Stimulated activated CD8-positive, alpha-beta memory T cell treated with anti-CD3 and anti-CD28 coated beads, Interleukin-2, amount 100 ng/mL, for 48 hours (primary cell): Measurements from ENCODE around the gene TMEM130.
A peak's percentile ranks its signal among the peaks of the same experiment; 100 is the strongest.

Experiments used
- DNase-seq, 2 donors: peaks; one replicate each; pipeline ENCODE4 v3.0.0-alpha.2; 2020; ENCODE audit warnings: low read depth in 2 of 2

The TMEM130 gene

DNA sequence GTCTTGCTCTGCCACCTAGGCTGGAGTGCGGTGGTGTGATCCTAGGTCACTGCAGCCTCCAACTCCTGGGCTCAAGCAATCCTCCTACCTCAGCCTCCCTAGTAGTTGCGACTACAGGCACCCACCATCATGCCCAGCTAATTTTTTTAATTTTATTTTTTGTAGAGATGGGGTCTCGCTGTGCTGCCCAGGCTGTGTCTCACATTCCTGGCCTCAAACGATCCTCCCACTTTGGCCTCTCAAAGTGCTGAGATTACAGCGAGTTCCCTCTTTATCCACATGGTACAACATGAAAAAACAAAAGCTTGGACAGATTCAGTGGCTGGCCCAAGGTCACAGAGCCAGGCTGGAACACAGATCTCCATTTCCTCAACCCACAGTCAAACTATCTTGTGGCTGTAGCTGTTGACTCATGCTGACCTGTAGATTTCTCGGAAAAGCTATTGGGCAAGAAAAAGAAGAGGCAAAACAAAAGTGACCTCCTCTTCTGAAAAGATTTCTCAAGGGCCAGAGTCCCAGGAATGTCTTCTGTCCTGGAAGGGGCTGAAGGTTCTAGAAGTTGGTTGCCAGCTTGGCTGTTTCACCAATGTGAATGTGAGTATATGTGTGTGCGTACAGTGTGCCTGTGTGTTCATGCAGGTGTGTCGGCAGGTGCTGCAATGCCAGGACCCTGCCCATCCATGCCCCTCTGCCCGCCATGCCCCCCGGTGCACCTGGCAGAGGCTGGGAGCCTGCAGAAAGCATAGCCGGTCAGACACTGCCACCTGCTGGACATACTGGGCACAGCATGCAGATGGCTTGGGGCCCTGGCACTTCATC lies 28.4 kb downstream of the TMEM130 start:
- peak; percentile 42 to 67 for DNase-seq

DNA sequence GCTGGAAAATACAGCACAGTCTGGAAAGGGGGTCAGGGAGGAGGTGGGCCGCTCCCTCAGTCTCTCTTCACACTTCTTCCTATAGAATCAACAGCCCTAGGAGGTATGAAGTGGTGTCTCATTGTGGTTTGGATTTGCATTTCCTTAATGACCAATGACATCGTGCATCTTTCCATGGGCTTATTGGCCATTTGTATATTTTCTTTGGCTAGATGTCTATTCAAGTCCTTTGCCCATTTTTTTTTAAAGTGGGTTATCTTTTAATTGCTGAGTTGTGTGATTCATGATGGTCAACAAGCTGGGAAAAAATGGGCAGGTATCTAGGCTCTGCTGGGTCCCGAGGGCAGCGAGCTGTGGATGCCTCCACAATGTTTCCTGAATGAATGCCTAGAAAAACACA lies 29.1 kb downstream of the TMEM130 start:
- no peak for DNase-seq

DNA sequence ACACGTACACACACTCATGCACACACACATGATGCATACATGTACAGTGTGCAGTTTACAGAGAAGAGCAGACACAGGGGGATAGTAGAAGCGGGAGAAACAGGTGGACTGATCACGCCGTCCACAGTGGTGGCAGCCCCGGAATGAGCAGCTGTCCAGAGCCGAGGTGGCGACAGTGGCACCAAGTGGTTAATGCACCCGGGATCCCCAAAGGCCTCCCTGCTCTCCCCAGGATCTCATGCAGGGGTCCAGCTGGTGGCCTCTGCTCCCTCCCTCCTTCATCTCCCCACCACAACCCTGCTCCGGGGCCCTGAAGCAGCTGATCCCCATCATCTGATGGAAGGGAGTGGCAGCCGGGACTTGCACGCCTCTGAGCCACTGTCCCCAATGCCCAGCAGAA lies 29.7 kb downstream of the TMEM130 start:
- no peak for DNase-seq

- DNase-seq: no peak
These were observed 32.2 kb downstream of the TMEM130 start for GRCh38 chr7:98837630-98837972.

- peak; percentile 7 for DNase-seq
These were observed 32.8 kb downstream of the TMEM130 start for GRCh38 chr7:98836811-98837629.

- DNase-seq: no peak
These were observed 34.9 kb downstream of the TMEM130 start for GRCh38 chr7:98834949-98835348.

- DNase-seq: no peak
These were observed 36.8 kb downstream of the TMEM130 start for GRCh38 chr7:98833022-98833421.

GRCh38 chr7:98831641-98832221 lies 38.1 kb downstream of the TMEM130 start:
- DNase-seq: peak; percentile 23 to 46

DNA sequence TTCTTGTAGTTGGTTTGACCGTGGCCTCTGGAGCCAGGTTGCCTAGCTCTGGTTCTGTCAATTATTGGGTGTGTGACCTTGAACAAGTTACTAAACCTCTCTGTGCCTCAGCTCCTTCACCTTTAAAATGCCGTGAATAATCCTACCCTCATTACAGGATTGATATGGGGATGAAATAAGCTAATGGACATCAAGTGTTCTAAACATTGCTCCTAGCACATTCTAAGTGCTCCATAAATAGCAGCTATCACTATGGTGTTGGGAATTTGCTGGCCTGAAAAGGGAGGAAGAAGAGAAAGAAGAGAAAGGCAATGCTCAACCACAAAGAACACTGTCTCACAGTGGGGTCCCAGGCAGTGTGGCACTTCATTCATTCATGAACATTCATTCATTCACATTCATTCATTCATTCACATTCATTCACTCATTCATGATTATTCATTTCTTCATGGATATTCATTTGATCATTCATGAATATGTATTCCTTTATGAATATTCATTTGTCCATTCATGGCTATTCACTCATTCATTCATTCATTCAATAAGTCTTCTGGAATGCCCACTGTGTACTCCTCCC lies 38.8 kb downstream of the TMEM130 start:
- DNase-seq: no peak

DNA sequence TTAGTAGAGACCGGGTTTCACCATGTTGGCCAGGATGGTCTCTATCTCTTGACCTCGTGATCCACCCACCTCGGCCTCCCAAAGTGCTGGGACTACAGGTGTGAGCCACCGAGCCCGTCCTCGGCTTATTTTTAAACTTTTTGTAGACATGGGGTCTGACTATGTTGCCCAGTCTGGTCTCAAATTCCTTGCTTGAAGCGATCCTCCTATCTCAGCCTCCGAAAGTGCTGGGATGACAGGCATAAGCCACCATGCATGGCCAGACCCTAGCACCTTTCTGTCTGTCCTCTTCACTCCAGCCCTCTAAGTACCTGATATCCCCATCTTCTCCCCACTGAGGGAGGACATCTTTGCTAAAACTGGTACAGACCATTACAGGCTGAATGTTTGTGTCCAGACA lies 41.4 kb downstream of the TMEM130 start:
- DNase-seq: no peak

- DNase-seq: no peak
These were observed 42.6 kb downstream of the TMEM130 start for GRCh38 chr7:98827258-98827657.

DNA sequence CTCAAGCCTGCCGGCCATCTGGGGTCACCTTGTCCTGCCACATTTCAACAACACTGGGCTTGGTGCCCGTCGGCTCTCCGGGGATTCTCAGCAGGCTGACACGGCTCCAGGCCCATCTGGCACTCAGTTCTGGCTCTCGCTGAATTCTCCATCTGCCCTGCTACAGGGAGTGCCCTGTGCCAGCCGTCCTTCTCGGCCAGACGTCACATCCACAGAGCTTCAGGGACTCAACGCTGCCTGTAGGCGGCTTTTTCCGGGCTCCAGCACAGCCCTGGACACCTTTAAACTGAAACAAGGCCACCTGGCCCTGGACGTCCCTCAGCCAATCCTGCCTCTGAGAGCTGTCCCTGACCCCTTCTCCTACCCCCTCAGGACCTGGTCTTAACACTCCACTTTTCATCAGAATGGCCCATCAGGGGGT lies 43.0 kb downstream of the TMEM130 start:
- no peak for DNase-seq

DNA sequence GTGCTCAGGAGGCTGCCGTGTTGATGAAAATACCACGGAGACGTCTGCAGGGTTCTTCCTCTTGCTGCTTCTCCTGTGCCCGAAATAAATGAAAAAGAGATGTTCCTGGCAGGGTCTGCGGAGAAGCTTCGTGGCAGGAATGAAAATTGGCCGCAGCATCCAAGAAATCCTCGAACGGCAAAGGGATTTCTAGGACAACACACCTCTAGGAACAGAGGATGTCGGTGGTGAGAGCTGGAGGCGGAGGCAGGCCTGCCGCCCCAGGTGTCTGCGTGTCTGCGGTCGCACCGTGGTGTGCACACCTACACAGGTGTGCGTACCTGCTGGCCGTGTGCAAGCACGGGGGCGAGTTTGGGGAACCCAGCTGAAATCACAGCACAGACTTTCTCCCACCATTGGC lies 43.4 kb downstream of the TMEM130 start:
- no peak for DNase-seq

DNA sequence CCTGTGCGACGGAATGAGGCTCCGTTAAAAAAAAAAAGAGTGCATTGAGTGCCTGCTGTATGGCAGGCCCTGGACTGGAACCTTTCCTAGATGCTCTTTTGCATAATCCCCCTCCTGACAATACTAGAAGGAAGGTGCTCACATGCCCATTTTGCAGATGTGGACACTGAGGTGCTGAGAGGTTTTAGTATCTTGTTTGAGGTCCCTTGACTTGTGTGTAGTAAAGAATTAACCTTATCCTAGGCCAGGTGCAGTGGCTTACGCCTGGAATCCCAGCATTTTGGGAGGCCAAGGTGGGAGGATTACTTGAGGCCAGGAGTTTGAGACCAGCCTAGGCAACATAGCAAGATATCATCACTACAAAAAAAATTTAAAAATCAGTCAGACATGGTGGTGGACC lies 46.6 kb downstream of the TMEM130 start:
- DNase-seq: no peak

DNA sequence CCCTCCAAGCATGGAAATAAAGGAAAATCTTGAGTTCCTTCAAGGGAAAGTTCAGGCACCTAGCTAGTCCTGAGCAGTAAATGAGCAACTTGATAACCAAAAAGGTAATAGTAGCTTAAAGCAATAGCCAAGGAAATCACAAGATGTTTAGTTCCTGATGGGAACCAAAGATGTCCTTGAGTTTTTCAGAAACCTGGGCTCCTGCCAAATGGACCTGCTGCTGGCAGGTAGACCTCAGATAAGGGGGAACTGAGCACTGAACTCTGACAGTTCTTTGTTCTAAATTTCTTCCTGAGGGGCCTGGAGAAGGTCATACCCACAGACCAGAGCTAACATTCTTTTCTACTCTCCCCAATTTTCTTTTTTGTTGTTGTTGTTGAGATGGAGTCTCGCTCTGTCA lies 48.5 kb downstream of the TMEM130 start:
- DNase-seq: no peak

DNA sequence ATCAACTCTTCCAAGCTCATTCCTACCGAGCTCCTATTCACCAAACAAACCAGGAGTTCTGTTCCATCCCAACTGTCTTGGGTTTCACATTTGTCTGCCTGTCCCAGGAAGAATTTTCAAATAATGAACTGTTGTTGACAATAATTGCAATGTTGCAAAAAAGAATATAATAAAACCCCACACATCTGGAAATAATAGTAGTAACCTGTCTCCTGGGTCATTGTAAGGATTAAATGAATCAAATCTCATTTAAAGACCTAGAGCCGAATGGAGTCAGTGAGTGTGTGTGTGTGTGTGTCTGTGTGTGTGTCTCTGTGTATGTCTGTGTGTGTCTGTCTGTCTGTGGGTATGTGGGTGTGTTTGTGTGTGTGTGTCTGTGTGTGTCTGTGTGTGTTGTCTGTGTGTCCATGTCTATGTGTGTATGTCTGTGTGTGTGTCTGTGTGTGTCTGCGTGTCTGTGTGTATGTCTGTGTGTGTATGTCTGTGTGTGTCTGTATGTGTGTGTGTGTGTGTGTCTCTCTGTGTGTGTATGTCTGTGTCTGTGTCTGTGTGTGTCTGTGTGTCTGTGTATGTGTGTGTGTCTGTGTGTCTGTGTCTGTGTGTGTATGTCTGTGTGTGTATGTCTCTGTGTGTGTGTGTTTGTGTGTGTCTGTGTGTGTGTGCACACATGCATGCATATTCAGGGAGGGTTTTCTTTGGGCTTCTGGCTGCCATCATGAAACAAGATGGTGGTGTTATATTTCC lies 52.7 kb downstream of the TMEM130 start:
- no peak for DNase-seq

GRCh38 chr7:98816241-98816640 lies 53.6 kb downstream of the TMEM130 start:
- no peak for DNase-seq

- DNase-seq: no peak
These were observed 54.5 kb downstream of the TMEM130 start for GRCh38 chr7:98815313-98815712.

- DNase-seq: no peak
These were observed 58.5 kb downstream of the TMEM130 start for GRCh38 chr7:98811299-98811698.

GRCh38 chr7:98810153-98810802 lies 59.5 kb downstream of the TMEM130 start:
- DNase-seq: no peak
